ENCODE data around the gene KSR1. TPM values are rescaled to one million over a fixed set of nuclear protein-coding genes. Genes with fewer than 3 reads are reported as not detected.

The KSR1 gene
- polyA plus RNA-seq, 1 of the 3 experiments (the other 2 are of a cell fraction), result 7.5 TPM

DNA sequence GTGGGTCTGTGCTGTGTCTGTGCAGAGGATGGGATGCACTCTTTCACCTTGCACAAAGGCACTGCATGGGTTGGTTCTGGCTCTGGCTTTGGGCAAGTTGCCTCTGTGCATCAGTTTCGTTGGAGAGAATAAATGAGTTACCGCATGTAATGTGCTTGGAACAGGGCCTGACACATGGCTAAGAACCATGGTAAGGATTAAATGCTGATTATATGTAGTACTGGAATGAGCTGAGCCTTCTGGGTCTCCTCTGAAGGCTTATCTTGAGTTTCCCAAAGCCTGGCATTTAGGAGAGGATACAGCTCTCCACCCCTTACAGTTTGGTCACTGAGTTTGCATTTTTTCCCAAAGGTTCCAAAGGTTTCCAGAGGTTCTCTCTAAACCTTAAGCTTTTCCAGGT is 69.1 kb downstream of the KSR1 start:
- Histone ChIP-seq H3K4me3 (ENCODE audit: low read depth in 2 of 2, low read length in 1 of 2) (no peak overlapping the region), H3K27me3 (ENCODE audit: insufficient read depth) (no peaks in the 10 kb centered on the region), H3K9me3 (no peaks in the 10 kb centered on the region), H3K4me2 (no peak overlapping the region), H3F3A (replicated peaks; ENCODE audit: insufficient read depth) (no peaks in the 10 kb centered on the region), H3K9ac (no peak overlapping the region), H3K27ac (ENCODE audit: low read depth in 2 of 2, low read length in 1 of 2) (no peak overlapping the region), H3K9me2 (no peaks in the 10 kb centered on the region), H3K4me1 (ENCODE audit: control insufficient read depth in 1 of 2, insufficient read depth in 2 of 2, low read depth in 1 of 2, low read length in 1 of 2) (peaks cover 0 to 12% of the 10 kb centered on the region in 2 experiments; a peak in 1 of 4 replicates), H3K36me3 (replicated peaks in 1 of 2; ENCODE audit: control insufficient read depth in 1 of 2, insufficient read depth in 2 of 2, low read length in 1 of 2) (no peaks in the 10 kb centered on the region), H3K79me2 (ENCODE audit: insufficient read depth) (no peaks in the 10 kb centered on the region), H4K20me1 (ENCODE audit: insufficient read depth) (no peaks in the 10 kb centered on the region), H2AFZ (ENCODE audit: low read depth) (no peak overlapping the region)
- CTCF ChIA-PET, result interaction anchor here (0.8 kb wide), 1 partner anchor 77 kb away, joined by 3 read pairs; no protein-coding TSS in a partner anchor
- TF ChIP-seq POLR2AphosphoS5 (IDR thresholded peaks at IDR 0.05; ENCODE audit: low read depth, low read length), result no peak
- no peak for TF ChIP-seq NFIC (IDR thresholded peaks at IDR 0.05; ENCODE audit: borderline replicate concordance)
- TF ChIP-seq SIN3A (IDR thresholded peaks at IDR 0.05; ENCODE audit: borderline replicate concordance, low read depth, low read length), result no peak
- TF ChIP-seq YY1 (IDR thresholded peaks at IDR 0.05; ENCODE audit: low read depth), result no peak
- TF ChIP-seq TCF12 (IDR thresholded peaks at IDR 0.05), result no peak
- TF ChIP-seq CHD2 (IDR thresholded peaks at IDR 0.05; ENCODE audit: low read length, partially characterized antibody), result no peak
- TF ChIP-seq TEAD4 (IDR thresholded peaks at IDR 0.05; ENCODE audit: borderline replicate concordance, insufficient read depth), result no peak
- WGBS (ENCODE audit: low lambda C conversion rate), result 96% methylated on average over 2 of the region's 2 CpGs
- POLR2A ChIA-PET, result no interaction called here
- no peak for DNase-seq

DNA sequence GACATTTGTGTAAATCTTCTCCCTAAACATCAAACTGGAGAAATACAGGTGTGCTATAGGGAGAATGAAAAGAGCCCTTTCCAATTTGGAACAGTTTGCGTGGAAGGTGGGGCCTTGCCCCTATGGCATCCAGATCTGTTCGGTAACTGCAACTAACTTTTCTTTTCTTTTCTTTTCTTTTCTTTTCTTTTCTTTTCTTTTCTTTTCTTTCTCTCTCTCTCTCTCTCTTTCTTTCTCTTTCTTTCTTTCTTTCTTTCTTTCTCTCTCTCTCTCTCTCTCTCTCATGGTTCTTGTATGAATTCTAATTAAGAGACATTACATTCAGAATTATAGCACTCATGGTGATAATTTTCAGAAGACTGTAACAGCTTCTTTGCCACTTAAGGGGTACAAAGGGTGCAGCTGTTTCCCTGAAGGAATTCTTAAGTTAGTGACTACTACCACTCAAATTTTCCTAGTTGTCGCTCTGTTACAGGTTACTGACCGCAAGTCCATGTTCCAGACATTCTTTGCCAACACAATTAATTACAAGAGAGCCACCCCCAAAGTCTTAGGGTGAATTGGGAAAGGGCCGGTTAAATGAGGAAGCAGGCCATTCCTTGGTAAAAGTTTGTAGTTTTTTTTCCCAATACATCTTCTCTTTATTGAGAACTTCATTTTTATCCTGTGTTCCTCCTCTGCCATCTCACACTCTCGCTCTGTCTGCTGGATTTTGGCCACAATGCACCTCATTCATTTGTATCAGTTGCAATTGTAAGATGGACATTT is 69.8 kb downstream of the KSR1 start:
- Histone ChIP-seq H3K36me3 (replicated peaks in 1 of 2; ENCODE audit: control insufficient read depth in 1 of 2, insufficient read depth in 2 of 2, low read length in 1 of 2) (no peaks in the 10 kb centered on the region), H3K27me3 (ENCODE audit: insufficient read depth) (no peaks in the 10 kb centered on the region), H3F3A (replicated peaks; ENCODE audit: insufficient read depth) (no peaks in the 10 kb centered on the region), H3K9me3 (no peaks in the 10 kb centered on the region), H3K4me2 (no peak overlapping the region), H3K9ac (no peak overlapping the region), H3K79me2 (ENCODE audit: insufficient read depth) (no peaks in the 10 kb centered on the region), H3K4me3 (ENCODE audit: low read depth in 2 of 2, low read length in 1 of 2) (no peak overlapping the region), H3K9me2 (no peaks in the 10 kb centered on the region), H4K20me1 (ENCODE audit: insufficient read depth) (no peaks in the 10 kb centered on the region), H3K27ac (ENCODE audit: low read depth in 2 of 2, low read length in 1 of 2) (no peak overlapping the region), H2AFZ (ENCODE audit: low read depth) (no peak overlapping the region), H3K4me1 (ENCODE audit: control insufficient read depth in 1 of 2, insufficient read depth in 2 of 2, low read depth in 1 of 2, low read length in 1 of 2) (peaks cover 0 to 6% of the 10 kb centered on the region in 2 experiments; a peak in 1 of 4 replicates)
- POLR2A ChIA-PET, result no interaction called here
- DNase-seq, result no peak
- CTCF ChIA-PET, result interaction anchor here (0.8 kb wide), 1 partner anchor 76 kb away, joined by 3 read pairs; no protein-coding TSS in a partner anchor
- TF ChIP-seq NFIC (IDR thresholded peaks at IDR 0.05; ENCODE audit: borderline replicate concordance), result no peak
- no peak for TF ChIP-seq RAD21 (IDR thresholded peaks at IDR 0.05; ENCODE audit: low read length)
- no peak for TF ChIP-seq TAF1 (IDR thresholded peaks at IDR 0.05; ENCODE audit: borderline replicate concordance, low read depth, low read length)
- TF ChIP-seq RXRA (IDR thresholded peaks at IDR 0.05; ENCODE audit: borderline replicate concordance, low read depth), result no peak
- no peak for TF ChIP-seq EP300 (IDR thresholded peaks at IDR 0.05; ENCODE audit: borderline replicate concordance in 1 of 2, low read depth in 1 of 2, low read length in 1 of 2)
- no peak for TF ChIP-seq TEAD4 (IDR thresholded peaks at IDR 0.05; ENCODE audit: borderline replicate concordance, insufficient read depth)
- TF ChIP-seq TCF12 (IDR thresholded peaks at IDR 0.05), result no peak
- TF ChIP-seq MXI1 (IDR thresholded peaks at IDR 0.05; ENCODE audit: low read depth, low read length), result no peak
- TF ChIP-seq PBX3 (IDR thresholded peaks at IDR 0.05), result no peak
- no peak for TF ChIP-seq YY1 (IDR thresholded peaks at IDR 0.05; ENCODE audit: low read depth)
- no peak for TF ChIP-seq CTCF (IDR thresholded peaks at IDR 0.05)
- no peak for TF ChIP-seq NRF1 (IDR thresholded peaks at IDR 0.05; ENCODE audit: low read depth, low read length)
- TF ChIP-seq, protein P1, sequence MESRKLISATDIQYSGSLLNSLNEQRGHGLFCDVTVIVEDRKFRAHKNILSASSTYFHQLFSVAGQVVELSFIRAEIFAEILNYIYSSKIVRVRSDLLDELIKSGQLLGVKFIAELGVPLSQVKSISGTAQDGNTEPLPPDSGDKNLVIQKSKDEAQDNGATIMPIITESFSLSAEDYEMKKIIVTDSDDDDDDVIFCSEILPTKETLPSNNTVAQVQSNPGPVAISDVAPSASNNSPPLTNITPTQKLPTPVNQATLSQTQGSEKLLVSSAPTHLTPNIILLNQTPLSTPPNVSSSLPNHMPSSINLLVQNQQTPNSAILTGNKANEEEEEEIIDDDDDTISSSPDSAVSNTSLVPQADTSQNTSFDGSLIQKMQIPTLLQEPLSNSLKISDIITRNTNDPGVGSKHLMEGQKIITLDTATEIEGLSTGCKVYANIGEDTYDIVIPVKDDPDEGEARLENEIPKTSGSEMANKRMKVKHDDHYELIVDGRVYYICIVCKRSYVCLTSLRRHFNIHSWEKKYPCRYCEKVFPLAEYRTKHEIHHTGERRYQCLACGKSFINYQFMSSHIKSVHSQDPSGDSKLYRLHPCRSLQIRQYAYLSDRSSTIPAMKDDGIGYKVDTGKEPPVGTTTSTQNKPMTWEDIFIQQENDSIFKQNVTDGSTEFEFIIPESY (IDR thresholded peaks at IDR 0.05; ENCODE audit: borderline replicate concordance, low read depth), result no peak
- 95% methylated on average over 6 of the region's 6 CpGs for WGBS (ENCODE audit: low lambda C conversion rate)
